GM21528 (cell line): Measurements from ENCODE around the gene SEPTIN5.

ENCODE experiments used
- ATAC-seq: cut with Tn5 transposase; IDR thresholded peaks from one replicate; pipeline ENCODE4 v1.9.1; 2021; ENCODE audit warnings: mild to moderate bottlenecking, moderate library complexity; ENCODE audit not compliant: unreplicated experiment, low FRiP score

SEPTIN5 gene

DNA sequence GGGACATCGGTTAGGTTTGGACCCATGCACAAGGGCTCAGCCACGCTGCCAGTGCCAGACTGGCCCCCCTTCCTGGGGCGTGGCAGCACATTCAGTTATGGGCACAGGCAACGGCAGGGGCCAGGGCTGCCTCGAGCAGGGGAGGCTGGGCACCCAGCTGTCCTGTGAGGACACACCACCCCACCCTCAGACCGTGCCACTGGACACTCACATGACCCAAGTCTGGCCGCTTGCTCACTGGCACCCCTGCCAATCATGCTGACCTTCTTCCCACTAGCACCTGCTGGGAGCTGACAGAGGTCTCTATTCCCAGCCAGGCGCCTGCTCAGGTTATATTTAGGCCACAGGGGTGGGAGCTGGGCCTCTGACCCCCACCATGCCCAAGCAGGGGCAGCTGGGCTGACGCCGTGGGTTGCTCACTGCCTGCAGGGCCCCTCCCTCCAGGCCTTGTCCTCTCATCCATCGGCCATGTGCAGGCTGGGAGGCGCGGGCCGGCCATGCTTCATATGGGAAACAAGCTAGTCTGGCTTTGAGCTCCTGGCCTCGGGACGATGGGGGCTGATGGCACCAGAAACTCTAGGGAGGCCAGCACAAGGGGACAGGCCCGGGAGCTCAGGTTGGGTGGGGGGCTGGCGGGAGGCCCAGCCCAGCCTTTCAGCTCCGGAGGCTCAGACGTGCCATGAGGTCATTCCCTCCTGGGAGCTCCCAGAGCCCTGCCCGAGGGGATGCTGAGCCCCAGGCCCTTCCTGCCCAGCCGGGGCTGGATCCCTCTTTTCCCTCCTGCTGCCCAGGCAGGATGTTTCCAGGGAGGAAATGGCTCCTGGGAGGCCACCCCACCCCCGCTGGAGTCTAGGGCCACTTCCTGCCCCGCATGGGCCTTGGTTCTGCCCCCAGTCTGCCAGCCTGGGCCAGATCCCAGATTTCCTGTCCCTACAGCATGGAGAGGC lies 31.1 kb downstream of the SEPTIN5 start:
- no peak for ATAC-seq

DNA sequence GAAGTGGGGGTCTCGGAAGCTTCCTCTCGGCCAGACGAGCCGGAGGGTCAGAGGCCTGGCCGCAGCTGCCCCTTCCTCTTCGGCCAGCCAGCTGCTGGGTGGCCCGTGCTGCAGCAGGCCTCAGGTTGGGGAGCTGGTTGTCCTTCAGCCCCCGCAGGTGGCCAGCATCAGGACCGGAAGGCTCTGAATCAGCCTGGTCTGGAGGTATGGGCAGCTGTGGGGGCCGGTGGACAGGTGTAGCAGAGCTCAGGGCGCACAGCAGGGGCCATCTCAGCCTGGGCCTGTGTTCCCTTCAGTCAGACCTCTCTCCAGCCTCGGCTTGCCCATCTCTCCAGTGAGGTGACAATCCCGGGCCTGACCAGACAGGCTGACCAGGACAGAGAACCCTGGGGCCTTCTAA lies 32.4 kb downstream of the SEPTIN5 start:
- no peak for ATAC-seq

DNA sequence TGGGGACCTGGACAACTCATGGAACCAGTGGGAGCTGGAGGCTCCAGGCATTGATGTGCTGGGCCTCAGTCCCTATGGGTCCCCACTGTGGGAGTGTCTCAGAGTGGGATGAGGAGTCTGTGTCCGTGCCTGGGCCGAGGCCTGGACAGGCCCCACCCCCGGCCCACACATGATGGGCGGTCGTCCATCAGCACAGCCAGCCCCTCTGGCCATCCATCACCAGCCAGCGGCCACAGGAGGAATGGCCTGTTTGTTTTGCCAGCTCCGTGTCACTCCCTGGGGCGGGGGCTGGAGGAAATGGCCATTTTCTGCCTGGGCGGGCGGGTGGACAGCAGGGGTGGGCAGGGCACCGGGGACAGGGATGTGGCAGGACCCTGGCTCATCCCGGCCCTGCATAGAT lies 33.2 kb downstream of the SEPTIN5 start:
- ATAC-seq: no peak

DNA sequence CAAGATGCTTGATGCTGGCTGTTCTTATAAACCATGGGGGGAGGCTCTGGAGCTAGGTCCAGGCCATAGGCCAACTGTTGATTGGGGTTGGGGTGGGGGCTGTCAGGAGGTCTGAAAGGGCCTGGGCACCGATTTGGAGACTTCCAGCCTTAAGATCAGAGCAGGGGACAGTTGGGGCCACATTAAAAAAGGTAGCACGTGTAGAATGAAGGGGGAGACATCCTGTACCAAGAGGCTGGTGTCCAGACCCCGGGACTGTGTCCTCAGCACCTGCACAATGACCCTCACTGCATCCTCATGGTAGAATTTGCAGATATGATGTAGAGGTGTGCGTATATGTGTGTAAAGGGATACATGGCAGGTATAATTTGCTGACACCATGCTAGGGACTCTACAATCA lies 33.8 kb downstream of the SEPTIN5 start:
- no peak for ATAC-seq

GRCh38 chr22:19748991-19749664 lies 34.8 kb downstream of the SEPTIN5 start:
- no peak for ATAC-seq

DNA sequence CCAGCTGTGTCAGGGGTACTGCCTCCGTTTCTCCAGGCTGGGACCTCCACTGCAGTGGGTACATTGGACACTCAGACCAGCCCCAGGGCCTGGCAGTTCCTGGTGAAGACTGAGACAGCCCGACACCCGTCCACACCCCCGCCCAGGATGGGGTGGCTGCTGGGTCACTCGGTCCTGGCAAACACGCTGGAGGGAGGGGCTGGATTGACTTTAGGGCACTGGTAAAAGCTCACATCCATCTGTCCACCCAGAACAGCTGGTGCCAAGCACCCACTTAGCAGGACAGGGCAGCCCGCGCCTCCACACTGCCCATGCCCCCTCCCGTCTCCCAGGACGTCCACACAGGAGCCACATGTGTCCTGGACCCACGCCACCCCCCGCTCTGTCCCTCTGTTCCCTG lies 35.6 kb downstream of the SEPTIN5 start:
- no peak for ATAC-seq

DNA sequence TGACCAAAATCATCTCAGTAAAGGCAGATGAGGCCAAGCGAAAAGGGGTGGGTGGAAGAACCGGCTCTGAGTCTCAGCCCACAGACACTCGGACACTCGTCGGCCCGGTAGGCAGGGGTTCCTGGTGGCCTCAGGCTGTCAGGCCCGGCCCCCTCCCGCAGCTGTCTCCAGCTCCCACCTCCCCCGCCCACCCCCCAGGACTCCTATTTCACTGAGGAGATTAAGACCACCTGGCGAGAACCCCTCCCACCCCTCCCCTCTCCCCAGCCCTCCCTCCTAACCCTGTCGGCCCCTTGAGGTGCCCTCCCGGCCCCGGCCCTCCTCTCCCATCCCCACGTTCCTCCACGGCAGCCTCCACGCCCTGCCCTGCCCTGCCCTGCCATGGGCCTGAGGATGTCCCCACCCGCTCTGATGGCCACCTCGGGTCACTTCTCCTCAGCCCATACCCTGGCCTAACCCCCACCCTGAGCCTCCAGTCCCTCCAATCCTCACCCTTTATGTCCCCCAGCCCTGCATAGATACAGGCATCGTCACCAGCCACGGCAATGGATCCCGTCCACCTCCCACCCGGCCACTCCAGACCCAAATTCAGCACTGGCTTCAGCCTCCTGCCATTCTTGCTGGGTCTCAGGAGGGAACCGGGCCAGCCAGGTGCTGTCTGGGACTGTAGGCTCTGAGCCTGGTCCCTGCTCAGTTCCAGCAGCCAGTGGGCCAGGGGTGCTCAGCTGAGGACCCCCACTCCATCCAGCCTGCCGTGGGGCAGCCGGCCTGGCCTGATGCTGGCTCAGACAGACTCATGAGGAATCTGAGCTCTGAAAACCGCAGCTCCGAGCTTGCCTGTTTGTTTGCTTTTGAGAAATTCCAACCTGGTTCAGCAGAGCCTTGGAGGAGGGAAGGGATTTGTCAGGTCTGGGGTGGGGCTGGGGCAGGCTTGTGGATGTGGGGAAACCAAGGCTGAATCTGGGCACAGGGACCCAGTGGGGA lies 36.5 kb downstream of the SEPTIN5 start:
- ATAC-seq: no peak

DNA sequence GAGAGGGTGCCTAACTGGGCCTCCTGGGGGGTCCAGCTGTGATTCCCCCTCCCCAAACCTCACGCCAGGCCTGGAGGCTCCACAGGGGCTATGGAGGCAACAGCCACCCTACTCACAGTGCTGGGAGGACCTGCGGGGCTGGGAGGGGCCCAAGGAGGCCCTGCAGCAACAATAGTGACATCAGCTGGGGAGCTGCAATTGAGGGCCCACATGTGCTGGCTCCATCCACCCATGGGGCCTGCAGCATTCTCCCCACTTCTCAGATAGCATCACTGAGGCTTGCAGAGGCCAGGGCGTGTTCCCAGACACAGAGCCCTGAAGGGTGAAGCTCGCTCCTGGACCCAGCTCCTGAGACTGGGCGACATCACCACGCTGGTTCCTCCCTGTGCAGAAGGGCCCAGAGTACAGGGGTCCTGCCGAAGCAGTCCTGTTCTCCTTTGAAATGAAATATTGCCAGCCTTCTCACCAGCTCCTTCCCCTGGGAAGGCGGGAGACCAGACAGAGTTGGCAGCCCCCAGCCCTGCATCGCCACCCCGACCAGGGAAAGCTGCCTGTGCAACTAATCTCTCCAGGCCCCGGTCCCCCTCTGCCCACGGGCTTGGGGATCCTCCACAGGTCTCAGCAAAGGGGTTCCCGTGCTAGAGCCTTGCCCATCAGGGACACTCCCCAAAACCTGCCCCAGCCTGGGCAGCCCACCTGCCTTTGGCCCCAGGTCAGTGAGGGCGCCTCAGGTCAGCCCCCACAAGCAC lies 37.4 kb downstream of the SEPTIN5 start:
- ATAC-seq: no peak

- no peak for ATAC-seq
Measured at GRCh38 chr22:19753090-19753842, 39.0 kb downstream of the SEPTIN5 start.

GRCh38 chr22:19753996-19754700 lies 39.8 kb downstream of the SEPTIN5 start:
- no peak for ATAC-seq

GRCh38 chr22:19754701-19755144 lies 40.4 kb downstream of the SEPTIN5 start:
- ATAC-seq: no peak

DNA sequence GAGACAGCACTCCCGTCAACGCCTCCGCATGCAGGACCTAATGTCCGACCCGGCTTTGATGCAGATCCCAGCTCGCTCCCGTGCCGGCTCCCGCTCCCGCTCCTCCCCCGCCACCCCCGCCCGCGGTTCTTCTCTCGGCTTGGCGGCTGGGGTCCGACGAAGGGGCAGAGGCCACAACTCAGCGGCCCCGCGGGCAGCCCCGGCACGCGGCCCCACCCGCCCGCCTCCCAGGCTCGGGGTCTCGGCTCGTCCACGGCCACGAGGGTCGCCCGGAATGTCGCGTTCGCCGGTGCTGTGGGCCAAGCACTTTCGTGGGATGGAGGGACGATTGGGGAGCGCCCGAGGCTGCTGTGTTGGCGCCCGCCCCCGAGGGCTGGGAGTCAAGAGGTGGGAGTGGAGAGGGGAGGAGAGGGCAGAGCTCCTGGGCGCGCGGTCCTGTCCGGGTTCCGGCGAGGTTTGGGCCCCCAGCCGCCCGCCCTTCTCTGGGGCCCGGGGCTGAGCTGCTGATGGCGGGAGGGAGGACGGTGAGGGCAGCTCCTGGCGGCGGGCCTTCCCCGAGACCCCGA lies 40.9 kb downstream of the SEPTIN5 start:
- no peak for ATAC-seq

DNA sequence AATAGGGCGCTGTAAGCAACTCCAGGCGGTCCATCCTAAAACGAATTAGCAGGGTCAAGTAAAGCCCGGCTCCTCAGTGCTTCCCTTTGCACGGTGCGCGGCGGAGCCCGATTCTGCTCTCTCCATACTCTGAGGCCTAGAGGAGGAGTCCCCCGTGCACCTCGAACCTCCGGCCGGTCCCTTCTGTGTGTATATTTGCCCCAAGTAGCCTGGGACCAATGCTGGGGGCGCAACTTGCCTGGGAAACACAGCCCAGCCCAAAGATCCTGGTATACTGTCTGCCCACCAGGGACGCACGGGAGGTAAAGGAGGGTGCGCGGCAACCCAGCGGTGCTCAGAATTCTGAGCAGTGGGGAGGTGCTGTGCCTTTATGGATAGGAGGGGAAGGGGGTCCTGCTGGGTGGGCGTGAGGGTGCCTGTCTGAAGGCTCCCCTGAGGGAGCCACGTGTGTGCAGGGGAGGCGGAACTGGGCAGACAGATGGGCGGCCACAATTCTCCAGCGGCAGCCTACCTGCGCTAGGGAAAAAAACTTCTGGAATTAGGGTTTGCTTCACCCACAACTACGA lies 41.5 kb downstream of the SEPTIN5 start:
- no peak for ATAC-seq

GRCh38 chr22:19756288-19757128 lies 42.2 kb downstream of the SEPTIN5 start:
- no peak for ATAC-seq

DNA sequence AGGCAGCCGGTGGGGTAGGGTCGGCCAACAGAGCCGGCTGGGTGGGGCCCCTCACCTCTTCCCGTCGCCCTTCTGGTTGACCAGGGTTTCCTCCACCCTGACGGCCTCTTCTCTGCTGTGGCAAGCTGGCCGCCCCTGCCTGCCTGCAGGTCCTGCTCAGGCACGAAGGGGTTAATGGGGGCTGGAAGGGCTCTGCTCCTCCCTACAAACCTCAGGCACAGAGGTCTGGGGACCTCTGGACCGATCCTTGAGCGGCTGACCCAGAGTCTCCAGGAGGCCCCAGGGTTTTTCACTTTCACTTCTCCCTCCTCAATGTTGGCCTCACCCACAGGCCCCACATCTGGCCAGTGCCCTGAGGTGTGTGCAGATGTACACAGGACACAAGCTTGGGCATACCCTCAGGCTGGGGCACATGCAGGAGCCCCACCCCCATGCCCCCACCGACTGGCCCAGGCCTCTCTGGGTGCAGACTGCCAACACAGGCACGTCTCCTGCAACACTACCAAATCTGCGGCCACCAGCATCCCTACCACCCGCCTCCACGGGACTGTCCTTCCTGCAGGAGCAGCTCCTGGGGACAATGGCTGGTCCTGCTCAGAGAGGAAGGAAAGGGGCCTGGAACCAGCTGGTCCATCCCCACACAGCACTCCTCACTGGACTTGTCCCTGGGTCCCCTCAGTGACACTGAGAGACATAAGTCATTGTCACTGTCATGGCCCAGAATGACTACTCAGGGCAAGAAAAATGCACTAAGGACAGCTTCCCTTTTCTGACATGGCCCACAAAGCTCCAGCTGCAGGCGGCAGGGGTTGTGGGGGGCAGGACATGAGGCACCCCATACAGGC lies 43.1 kb downstream of the SEPTIN5 start:
- no peak for ATAC-seq
